HG02759 (cell line): Measurements from ENCODE around the gene ABLIM2.

Experiments used
- ATAC-seq: cut with Tn5 transposase; IDR thresholded peaks from one replicate; pipeline ENCODE4 v1.9.1; 2021; ENCODE audit warnings: mild to moderate bottlenecking, moderate library complexity; ENCODE audit not compliant: unreplicated experiment

ABLIM2 gene

DNA sequence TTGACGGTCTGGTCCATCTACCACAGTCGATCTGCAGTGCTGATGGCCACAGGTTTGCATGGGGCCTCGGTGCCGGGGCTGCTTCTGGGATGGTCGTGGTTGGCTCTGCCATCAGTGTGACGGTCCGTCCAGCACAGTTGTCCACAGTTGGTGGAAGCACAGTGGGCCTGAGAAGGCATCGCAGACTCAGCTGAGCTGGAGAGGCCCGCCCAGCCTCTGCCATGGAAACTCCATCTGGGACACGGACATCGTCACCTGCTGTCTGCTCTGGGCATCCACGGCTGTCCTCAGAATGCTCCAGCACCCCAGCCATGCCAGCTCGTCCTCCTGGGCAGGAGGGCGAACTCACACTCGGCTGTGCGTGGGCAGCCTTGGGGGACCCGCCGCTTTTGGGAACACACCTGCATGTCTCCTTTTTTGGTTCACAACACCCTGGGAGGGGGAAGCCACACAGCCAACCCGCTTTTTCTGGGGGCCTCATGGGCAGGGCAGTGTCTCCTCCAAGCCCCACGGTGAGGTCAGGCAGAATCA is 33.0 kb downstream of the ABLIM2 start:
- no peak for ATAC-seq

DNA sequence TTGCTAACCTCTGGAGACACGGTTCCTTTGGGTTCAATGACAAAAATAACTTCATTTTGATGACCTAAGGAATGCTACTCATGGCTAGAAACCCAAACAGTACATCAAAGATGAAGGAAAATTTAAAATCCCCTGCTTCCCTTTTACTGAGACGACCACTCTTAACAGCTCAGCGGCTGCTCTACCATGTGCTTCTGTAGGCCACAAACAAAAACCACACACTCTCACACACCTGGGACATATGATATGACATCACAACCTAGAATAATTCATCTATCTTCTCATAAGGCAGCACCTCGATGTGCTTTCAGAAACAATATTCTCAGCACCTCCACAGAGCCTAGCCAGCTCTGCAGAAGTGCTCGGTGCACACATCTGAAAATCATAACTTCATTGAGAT is 34.7 kb downstream of the ABLIM2 start:
- ATAC-seq: no peak

DNA sequence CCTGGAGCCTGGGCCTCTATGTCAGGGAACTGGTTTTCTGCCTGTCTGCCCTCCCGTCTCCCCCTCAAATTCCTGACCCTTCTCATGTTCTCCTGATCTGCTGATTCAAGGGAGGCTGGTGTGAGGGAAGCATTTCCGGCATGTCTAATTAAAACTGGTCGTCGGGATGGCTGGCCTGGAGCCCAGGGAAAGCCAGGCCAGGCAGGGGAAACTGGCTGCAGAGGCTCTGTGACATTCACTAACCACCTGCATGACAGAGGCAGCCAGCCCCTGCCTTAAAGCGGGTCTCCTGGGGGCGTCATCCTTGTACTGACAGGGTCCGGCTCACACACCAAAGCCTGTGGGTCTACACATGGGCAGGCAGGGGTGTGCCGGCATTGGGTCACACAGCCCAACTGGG is 35.2 kb downstream of the ABLIM2 start:
- ATAC-seq: no peak

DNA sequence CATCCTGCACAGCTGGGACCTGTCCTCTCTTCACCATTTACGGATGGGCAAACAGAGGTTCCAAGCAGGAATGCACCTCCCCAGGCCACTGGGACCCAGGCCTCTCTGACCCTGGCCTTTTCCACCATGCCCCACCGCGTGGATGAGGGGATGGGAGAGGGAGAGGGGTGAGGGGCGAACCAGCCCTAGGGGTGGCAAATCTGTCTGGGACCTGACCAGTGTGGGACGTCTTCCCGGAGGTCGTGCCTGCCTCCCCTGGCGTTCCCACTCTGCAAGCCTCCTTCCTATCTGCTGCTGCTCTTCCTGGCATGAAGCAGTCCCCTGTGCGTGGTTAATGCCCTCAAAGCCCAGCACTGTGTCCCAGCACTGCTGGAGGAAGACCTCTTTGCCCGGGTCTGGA is 35.9 kb downstream of the ABLIM2 start:
- ATAC-seq: no peak

DNA sequence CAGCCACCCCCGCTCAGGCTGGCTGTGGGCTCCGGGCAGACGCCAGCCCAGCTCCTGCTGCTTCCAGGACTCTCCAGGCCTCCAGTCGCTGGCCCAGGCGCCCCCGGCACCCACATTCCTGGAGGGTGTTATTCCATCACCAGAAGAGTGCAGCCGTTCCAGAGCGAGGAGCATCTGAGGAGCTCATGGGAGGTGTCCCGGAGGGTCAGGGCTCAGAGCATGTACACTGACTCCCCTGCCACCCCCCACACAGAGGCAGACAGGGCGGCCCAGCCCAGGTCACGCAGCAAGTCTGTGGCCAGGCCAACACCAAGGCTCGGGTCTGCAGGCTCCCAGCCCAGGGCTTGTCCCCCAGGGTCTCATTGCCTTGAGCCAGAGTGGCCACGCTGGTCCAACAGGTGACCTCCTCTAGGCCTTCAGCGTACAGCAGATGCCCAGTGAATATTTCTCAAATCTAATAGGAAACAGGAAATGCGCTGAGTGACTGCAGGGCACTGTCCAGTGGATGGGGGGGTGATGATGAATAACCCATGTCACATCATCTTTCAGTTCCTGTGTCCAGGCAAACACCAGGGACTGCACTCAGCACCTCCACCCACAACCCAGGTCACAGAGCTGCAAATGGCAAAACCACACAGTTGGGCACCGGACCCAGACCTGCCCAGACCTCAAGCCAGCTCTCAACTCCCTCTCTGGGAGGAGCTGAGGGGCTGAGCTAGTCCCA is 37.2 kb downstream of the ABLIM2 start:
- no peak for ATAC-seq

DNA sequence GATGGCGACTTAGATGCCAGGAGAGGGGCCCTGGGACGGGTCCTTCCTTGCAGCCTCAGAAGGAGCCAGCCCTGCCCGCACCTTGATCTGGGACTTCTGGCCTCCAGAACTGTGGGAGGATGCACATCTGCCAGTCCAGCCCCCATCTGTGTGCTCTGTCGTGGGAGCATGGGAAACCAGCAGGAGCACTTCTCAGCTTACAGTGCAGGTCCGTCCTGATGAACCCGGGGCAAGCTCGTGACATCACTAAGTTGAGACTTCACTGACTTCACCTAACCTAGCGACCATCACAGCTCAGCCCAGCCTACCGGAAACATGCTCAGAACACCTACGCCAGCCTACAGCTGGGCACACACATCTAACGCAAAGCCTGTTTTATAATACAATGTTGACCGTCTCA is 38.1 kb downstream of the ABLIM2 start:
- no peak for ATAC-seq

DNA sequence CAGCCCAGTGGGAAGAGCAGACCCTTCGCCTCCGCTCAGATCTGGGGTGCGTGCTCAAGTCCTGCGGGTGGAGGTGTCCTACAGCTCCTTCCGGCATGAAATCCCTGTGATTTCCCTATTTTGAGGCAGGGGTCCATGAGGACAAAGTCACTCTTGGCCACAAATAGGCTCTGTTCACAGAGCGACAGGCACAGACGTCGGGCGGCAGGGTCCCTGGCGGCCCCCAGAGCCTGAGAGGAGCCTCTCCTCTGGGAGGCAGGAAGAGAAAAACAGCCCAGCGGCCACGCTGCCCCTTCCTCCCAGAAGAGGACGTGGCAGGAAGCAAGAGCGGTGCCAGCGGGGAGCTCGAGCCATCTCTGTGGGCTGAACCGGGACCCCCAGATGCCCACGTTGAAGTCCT is 38.7 kb downstream of the ABLIM2 start:
- no peak for ATAC-seq

DNA sequence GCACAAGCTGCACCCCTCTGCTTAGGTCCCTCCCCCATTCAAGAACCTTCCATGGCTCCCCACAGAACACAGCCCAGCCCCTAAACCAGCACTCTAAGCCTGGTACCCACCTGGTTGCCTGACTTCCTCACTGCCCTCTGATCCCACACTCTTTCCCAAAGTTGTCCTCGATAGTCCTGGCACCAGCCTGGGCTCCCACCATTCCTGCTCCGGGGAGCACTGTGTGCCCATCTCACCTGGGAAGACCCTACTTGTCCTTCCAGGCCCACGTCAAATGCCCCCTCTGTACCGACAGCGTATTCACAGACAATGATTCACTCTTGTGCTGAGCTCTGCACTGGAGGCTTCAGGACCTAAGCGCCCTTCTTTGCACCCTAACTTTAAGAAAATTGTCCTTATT is 40.1 kb downstream of the ABLIM2 start:
- ATAC-seq: no peak

DNA sequence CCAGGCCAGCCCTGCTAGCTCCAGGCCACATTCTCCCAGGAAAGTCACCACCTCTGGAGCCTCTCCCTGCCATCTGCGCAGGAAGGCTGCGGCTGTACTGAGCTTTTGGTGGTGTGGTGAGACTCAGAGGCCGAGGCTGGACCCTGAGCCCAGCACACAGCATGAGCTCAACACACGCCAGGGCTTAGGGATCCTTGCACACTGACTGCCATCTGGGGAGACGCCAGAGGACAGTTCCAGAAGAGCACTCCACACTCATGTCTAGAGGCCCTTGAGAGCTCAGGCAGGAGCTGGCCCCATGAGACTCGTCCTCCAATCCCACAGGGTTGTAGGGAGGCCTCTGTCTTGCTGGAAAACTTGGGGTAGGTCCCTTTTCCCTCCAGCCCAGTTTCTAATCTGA is 40.6 kb downstream of the ABLIM2 start:
- no peak for ATAC-seq

DNA sequence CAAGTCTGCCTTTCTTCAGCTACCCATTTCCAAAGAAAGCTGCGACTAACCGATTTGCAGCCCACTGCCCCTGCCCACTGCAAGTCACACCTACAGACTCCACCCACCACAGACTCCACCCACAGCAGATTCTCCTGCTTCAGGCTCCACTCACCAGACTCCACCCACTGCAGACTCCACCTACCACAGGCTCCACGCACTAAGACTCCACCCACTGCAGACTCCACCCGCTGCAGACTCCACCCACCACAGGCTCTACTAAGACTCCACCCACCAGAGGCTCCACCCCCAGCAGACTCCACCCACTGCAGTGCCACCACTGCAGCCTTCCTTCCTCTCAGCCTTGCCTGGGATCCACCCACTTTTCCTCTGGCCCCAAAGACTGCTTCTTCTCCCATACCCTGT is 41.3 kb downstream of the ABLIM2 start:
- ATAC-seq: peak; percentile 60

DNA sequence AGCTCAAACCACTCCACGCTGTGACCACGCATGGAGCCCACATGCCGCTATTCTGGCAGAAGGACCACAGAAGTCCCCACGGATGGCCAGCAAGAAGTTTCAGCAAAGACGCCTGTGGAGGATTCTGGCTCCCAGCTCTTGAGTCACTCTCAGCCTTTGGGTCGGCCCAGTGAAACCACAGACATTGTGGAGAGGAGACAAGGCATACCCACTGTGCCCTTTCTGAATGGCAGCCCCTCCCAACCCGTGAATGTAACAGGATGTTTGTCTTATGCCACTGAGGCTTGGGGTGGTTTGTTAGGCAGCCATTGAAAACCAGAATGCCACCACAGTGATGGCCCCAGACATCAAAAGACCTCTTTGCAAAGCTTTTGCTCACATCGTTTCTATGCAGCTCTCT is 42.7 kb downstream of the ABLIM2 start:
- ATAC-seq: no peak

DNA sequence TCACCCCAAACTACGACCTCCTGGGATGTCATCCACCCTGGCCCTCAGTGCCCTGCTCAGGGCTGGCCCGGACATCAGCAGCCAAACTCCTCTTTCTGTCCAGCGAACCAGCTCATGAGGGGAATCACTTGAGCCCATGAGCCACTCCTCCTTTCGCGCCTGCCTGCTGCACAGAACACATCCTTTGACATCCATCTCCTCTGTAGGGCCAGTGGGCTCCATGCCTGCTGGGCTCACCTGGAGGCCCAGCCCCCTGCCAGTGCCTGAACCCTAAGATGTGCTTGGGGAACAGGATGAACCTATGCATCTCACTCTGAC is 43.5 kb downstream of the ABLIM2 start:
- ATAC-seq: no peak

DNA sequence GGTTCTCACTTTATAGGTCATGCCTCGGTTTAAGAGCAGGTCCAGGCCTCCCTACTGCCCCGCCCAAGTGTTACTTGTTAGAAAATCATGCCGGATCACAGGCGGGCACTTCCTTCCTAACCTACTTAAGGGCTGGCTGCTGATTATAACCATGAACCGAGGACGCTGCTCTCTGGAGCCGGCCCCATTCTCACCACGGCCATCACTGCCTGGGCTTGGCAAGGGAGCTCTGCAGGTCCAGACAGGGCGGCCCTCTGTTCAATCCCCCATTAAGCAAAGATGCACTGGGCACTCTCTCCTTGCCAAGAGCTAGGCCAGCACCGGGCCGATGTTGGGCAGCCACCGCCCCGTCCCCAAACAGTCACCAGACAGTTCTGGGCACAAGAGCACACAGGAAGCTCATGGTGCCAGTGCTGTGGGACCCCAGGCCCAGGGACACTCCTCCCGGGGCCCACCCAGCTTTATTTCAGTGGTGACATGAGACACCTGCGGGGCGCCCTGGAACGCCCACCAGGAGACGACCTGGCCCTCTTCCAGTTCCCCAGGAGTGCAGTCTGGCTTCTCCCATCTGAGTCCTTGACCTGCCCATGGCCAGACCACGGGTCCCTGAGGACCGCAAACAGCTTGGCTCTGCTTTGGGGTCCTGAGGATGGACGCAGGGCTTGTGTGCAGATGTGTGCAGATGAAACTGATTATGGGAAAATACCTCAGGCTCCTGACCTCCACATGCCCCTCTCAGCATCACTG is 44.0 kb downstream of the ABLIM2 start:
- no peak for ATAC-seq

DNA sequence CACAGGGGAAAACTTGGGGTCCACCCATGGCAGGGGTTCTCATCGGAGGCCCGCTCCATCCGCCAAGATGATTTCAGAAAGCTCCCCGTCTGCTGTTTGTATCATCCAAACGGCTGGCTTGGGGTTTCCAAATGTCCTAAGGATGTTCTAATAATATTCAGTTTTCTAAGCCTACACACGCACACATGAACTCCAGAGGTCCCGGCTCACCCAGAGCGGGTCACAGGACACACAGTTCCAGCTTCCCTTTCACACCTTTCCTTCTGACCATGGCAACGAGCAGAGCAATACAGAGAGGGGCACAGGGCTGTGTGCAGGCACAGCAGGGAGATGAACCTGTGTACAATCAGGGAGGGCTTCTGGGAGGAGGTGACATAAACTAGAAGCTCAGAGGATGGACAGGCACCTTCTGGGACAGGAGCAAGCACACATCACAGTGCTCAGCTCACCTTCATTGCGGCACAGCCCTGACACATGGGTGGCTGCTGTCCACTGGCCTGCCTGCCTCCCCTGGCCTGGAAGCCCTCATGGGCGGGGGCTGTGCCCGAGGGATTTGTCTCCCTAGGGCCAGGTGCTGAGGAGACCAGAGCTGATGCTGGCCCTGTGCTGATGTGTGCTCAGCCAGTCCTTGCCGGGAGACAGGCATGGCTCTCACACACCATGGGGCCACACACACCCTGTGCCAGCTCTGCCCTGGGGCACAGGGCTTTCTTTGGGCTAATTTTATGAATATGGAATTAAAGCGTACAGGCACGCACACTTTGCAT is 44.8 kb downstream of the ABLIM2 start:
- ATAC-seq: no peak

DNA sequence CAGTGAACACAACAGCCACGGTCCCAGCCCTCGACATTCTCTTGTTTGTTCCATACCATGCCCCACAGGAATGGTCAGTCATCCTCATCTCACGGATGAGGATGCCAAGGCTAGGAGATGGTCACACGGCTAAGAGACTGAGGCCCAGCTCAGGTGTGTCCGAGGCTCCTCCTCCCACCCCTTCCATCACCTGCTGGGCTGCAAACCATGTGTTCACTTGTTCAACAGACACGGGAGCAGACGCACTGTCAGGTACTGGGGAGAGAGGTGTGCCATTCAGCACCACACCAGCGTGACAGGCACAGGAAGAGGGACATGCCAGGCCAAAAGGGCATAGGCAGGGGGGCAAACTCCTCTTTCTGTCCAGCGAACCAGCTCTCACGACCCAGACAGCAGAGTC is 45.9 kb downstream of the ABLIM2 start:
- no peak for ATAC-seq

DNA sequence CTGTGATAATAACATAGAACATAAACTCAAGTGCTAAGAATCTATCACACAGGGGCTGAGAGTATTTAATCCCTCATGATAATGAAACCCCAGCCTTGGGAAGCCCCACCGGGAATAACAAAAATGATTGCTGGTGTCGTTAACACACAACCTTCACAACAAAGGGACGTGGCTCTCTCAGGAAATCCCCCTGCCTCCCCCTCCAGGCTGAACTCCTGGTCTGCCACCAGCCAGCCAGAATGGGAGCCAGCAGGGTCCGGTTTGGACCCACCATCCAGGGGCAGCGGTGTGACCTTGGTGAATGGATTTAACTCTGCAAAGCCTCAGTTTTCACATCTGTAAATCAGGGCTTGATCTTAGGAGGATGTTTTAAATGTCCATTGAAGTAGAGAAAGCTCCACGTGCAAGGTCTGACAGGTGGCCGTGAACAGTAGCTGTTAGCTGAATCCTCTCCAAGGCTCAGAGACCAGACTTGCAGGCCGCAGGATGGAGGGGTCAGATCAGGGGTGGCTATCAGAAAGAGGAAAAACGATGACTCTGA is 46.5 kb downstream of the ABLIM2 start:
- ATAC-seq: no peak

DNA sequence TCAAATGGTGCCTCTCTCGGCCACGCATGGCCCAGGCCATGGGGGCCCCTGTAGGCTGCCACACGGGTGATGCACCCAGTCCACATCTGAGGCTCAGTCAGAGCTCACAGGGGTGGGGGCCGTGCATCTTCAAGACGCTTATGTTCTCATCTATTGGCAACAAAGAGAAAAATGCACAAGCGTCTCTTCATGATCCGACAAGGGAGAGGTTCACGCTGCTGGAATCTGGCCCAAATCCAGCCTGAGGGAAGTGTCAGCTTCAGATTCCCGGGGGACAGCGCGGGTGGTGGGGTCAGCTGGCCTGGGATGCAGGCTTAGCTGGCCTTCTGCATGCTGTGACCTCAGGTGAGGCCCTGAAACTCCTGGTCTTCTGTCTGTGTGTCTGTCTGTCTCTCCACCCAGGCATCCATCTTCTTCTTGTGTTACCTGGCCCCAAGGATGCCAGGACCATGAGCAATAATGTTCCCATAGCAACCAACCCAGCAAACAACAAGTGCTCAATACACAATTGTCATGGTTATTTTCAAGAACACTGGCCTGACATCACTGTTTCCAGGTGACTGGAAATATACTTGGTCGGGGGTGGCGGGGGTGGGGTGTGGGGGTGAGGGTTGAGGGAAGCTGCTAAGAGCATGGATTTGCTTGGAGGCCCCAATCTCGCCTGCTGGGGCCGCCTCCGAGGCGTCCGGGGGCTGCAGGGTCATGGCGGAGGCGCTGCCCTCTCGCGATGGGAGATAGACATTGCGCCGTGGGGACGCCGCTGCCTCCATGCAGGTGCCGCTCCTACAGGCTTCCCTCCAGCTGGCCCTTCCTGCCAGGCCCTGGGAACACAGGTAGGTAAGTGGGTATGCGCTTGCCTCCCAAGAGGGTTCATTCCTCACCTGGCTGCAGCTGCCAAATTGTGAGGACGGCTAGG is 48.3 kb downstream of the ABLIM2 start:
- peak; percentile 44 for ATAC-seq

DNA sequence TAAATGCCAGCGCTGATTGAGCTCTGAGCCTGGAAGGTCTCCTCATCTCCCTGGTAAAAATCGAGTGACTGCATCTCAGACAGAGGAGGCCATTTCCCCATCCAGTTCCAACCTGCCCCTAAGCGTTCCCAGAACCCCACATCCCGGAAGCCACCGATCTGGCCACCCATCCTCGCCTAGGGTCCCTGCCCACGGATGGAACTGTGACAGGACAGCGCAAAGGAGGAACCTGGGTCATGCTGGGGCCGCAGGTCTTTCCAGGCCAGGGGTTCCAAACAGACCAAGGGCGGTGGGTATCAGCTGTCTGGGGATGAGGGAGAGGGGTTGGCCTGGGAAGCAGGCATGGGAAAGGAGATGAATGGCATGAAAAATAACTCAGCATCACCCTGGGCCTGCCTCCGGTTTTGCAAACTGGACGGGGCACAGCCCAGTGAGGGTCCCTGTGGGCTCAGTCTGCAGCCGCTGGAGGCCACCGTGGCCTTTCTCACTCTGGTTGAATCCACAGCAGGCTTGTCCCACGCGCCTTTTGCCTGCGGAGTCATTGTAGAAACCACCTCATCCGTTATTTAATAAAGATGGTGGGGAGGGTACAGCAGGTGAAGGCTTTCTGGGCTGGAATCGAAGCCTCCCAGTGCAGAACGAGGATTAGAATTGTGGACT is 49.1 kb downstream of the ABLIM2 start:
- ATAC-seq: no peak

DNA sequence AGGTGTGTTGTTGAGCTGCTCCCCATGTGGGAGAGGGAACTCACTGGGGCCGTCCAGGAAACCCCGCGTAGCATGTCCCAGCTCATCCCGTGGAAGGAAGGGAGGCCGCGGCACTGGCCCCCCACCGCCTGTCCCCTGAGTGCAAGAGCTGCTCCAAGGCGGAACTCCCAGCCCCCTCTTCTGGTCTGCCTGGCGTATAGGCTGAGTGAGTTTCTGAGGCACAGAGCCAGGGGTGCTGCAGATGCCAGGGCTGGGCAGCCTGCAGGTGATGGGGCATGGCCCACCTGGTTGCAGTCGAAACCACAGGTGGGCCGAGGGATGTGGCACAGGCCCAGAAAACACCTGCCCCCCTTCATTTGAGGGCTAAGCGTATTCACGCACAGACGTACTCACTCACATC is 49.6 kb downstream of the ABLIM2 start:
- ATAC-seq: no peak

DNA sequence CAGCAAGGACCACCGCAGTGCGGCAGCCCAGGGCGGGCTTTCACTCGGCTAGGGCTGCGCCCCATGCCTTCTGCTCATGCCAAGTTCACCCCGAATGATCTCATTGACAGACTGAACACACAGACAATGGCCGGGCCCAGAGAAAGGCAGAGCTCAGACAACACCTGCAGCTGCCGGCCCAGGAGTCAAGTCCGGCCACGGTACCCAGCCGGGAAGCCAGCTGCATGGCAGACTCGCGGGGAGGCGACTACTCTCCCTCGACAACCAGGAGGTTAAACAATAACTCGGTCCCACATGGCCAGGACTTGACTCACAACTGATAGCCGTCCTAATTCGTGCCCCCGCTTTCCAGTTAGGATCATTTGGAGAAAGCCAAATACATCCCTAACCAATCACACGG is 50.4 kb downstream of the ABLIM2 start:
- no peak for ATAC-seq
